HEK293 (cell line): ENCODE measurements around the gene IRF8.

Source experiments
- CTCF ChIA-PET: fragments of 350-600 bp; formaldehyde crosslinking; extraction: SDS; loops from one replicate; lab custom pipeline; 2021; ENCODE audit warnings: antibody characterized with exemption; lab: Yijun Ruan, JAX
- POLR2A ChIA-PET: fragments of 300-600 bp; formaldehyde crosslinking; extraction: SDS; loops from one replicate; lab custom pipeline; 2020; ENCODE audit warnings: antibody characterized with exemption, inconsistent platforms; lab: Yijun Ruan, JAX
- H3K27ac ChIP-seq: fragments of 200-500 bp; sonication (Bioruptor generic); 2 replicates; pipeline ENCODE4 v1.5.1; 2014; ENCODE audit warnings: low read depth, low read length, control low read depth, inconsistent platforms; ENCODE audit errors: extremely low read depth
- H3K36me3 ChIP-seq, 2 experiments: fragments of 200-500 bp in 1 of 2; sonication (Bioruptor generic) in 1 of 2; 1 replicate in 1 of 2; 2 replicates in 1 of 2; pipeline ENCODE4 v1.5.1; 2014 to 2017; ENCODE audit warnings: inconsistent platforms in 2 of 2, low read length in 2 of 2; ENCODE audit not compliant: control insufficient read depth in 2 of 2, insufficient read depth in 1 of 2
- H3K4me1 ChIP-seq: fragments of 200-500 bp; sonication (Bioruptor generic); 2 replicates; pipeline ENCODE4 v1.5.1; 2014; ENCODE audit warnings: mild to moderate bottlenecking, low read length, inconsistent platforms; ENCODE audit not compliant: control insufficient read depth, insufficient read depth
- H3K4me3 ChIP-seq: 2 replicates; pipeline ENCODE4 v1.5.1; 2011; ENCODE audit warnings: low read depth, mild to moderate bottlenecking, control low read depth, low read length, moderate library complexity
- H3K9me3 ChIP-seq: fragments of 200-500 bp; sonication (Bioruptor generic); 2 replicates; pipeline ENCODE4 v1.5.1; 2014; ENCODE audit warnings: low read depth, low read length, inconsistent platforms; ENCODE audit not compliant: control insufficient read depth, insufficient read depth
- GLI4 ChIP-seq: fragments of 450-650 bp; formaldehyde crosslinking; IDR thresholded peaks from 2 replicates; pipeline ENCODE4 v1.5.1; 2016; ENCODE audit warnings: missing biosample characterization, missing genetic modification characterization
- INSM2 ChIP-seq: fragments of 450-650 bp; formaldehyde crosslinking; IDR thresholded peaks from 2 replicates; pipeline ENCODE4 v1.5.1; 2016; ENCODE audit warnings: missing biosample characterization, missing genetic modification characterization
- MYNN ChIP-seq: fragments of 450-650 bp; formaldehyde crosslinking; IDR thresholded peaks from 2 replicates; pipeline ENCODE4 v1.5.1; 2016; ENCODE audit warnings: missing biosample characterization, missing genetic modification characterization, borderline replicate concordance
- MZF1 ChIP-seq: fragments of 450-650 bp; formaldehyde crosslinking; IDR thresholded peaks from 2 replicates; pipeline ENCODE4 v1.5.1; 2017; ENCODE audit warnings: missing biosample characterization, missing genetic modification characterization, borderline replicate concordance
- RBAK ChIP-seq: fragments of 450-650 bp; formaldehyde crosslinking; IDR thresholded peaks from 2 replicates; pipeline ENCODE4 v1.5.1; 2016; ENCODE audit warnings: missing biosample characterization, missing genetic modification characterization
- REST ChIP-seq: fragments of 450-650 bp; formaldehyde crosslinking; IDR thresholded peaks from 2 replicates; pipeline ENCODE4 v1.5.1; 2016; ENCODE audit warnings: missing biosample characterization, missing genetic modification characterization
- YY1 ChIP-seq: fragments of 450-650 bp; formaldehyde crosslinking; IDR thresholded peaks from 2 replicates; pipeline ENCODE4 v1.5.1; 2018; ENCODE audit warnings: missing biosample characterization, missing genetic modification characterization
- ZFHX2 ChIP-seq: fragments of 450-650 bp; formaldehyde crosslinking; conservative IDR thresholded peaks from 2 replicates; pipeline ENCODE4 v1.5.1; 2016; ENCODE audit warnings: missing biosample characterization, missing genetic modification characterization
- ZNF112 ChIP-seq: fragments of 450-650 bp; formaldehyde crosslinking; IDR thresholded peaks from 2 replicates; pipeline ENCODE4 v1.5.0; 2017; ENCODE audit warnings: missing biosample characterization, missing genetic modification characterization
- ZNF148 ChIP-seq: fragments of 450-650 bp; formaldehyde crosslinking; IDR thresholded peaks from 2 replicates; pipeline ENCODE4 v1.5.0; 2017; ENCODE audit warnings: missing biosample characterization, missing genetic modification characterization, borderline replicate concordance
- ZNF175 ChIP-seq: fragments of 450-650 bp; formaldehyde crosslinking; IDR thresholded peaks from 2 replicates; pipeline ENCODE4 v1.5.1; 2016; ENCODE audit warnings: missing biosample characterization, missing genetic modification characterization
- ZNF18 ChIP-seq: fragments of 450-650 bp; formaldehyde crosslinking; IDR thresholded peaks from 2 replicates; pipeline ENCODE4 v1.5.1; 2016; ENCODE audit warnings: missing biosample characterization, missing genetic modification characterization
- ZNF2 ChIP-seq: fragments of 450-650 bp; formaldehyde crosslinking; IDR thresholded peaks from 2 replicates; pipeline ENCODE4 v1.5.1; 2016; ENCODE audit warnings: missing biosample characterization, missing genetic modification characterization
- ZNF202 ChIP-seq: fragments of 450-650 bp; formaldehyde crosslinking; IDR thresholded peaks from 2 replicates; pipeline ENCODE4 v1.5.1; 2016; ENCODE audit warnings: missing biosample characterization, missing genetic modification characterization, borderline replicate concordance
- ZNF223 ChIP-seq: fragments of 450-650 bp; formaldehyde crosslinking; IDR thresholded peaks from 2 replicates; pipeline ENCODE4 v1.5.1; 2016; ENCODE audit warnings: missing biosample characterization, missing genetic modification characterization
- ZNF292 ChIP-seq: fragments of 450-650 bp; formaldehyde crosslinking; IDR thresholded peaks from 2 replicates; pipeline ENCODE4 v1.5.1; 2016; ENCODE audit warnings: low read depth, missing biosample characterization, missing genetic modification characterization, borderline replicate concordance
- ZNF324 ChIP-seq: fragments of 450-650 bp; formaldehyde crosslinking; IDR thresholded peaks from 2 replicates; pipeline ENCODE4 v1.5.1; 2016; ENCODE audit warnings: missing biosample characterization, missing genetic modification characterization
- ZNF341 ChIP-seq: fragments of 450-650 bp; formaldehyde crosslinking; IDR thresholded peaks from 2 replicates; pipeline ENCODE4; 2016; ENCODE audit warnings: low read depth, missing biosample characterization, missing genetic modification characterization
- ZNF366 ChIP-seq: fragments of 450-650 bp; formaldehyde crosslinking; conservative IDR thresholded peaks from 2 replicates; pipeline ENCODE4 v1.5.1; 2016; ENCODE audit warnings: missing biosample characterization, missing genetic modification characterization
- ZNF37A ChIP-seq: fragments of 450-650 bp; IDR thresholded peaks from 2 replicates; pipeline ENCODE4 v1.5.1; 2018; ENCODE audit warnings: missing biosample characterization, missing genetic modification characterization
- ZNF423 ChIP-seq: fragments of 450-650 bp; formaldehyde crosslinking; IDR thresholded peaks from 2 replicates; pipeline ENCODE4 v1.5.1; 2016; ENCODE audit warnings: missing biosample characterization, missing genetic modification characterization
- ZNF529 ChIP-seq: fragments of 450-650 bp; formaldehyde crosslinking; IDR thresholded peaks from 2 replicates; pipeline ENCODE4 v1.5.1; 2017; ENCODE audit warnings: missing genetic modification characterization, missing biosample characterization; ENCODE audit not compliant: insufficient replicate concordance
- ZNF544 ChIP-seq: fragments of 450-650 bp; formaldehyde crosslinking; IDR thresholded peaks from 2 replicates; pipeline ENCODE4 v1.5.0; 2017; ENCODE audit warnings: missing biosample characterization, missing genetic modification characterization
- ZNF561 ChIP-seq: fragments of 450-650 bp; IDR thresholded peaks from 2 replicates; pipeline ENCODE4 v1.5.1; 2018; ENCODE audit warnings: missing biosample characterization, missing genetic modification characterization, borderline replicate concordance
- ZNF654 ChIP-seq: fragments of 450-650 bp; formaldehyde crosslinking; IDR thresholded peaks from 2 replicates; pipeline ENCODE4 v1.5.1; 2016; ENCODE audit warnings: low read depth, missing biosample characterization, missing genetic modification characterization
- ZNF704 ChIP-seq: fragments of 450-650 bp; formaldehyde crosslinking; IDR thresholded peaks from 2 replicates; pipeline ENCODE4 v1.5.1; 2016; ENCODE audit warnings: missing biosample characterization, missing genetic modification characterization
- ZXDB ChIP-seq: fragments of 450-650 bp; formaldehyde crosslinking; IDR thresholded peaks from 2 replicates; pipeline ENCODE4 v1.5.1; 2016; ENCODE audit warnings: missing biosample characterization, missing genetic modification characterization

The IRF8 gene

GRCh38 chr16:85864965-85865364 lies 34.0 kb upstream of the IRF8 start:
- no peak for TF ChIP-seq MZF1
- no peak for TF ChIP-seq ZFHX2 (tag by site-specific recombination)
- no peak for TF ChIP-seq ZNF37A (tag by site-specific recombination)
- TF ChIP-seq REST (tag by site-specific recombination) = no peak
- no peak for TF ChIP-seq ZNF544
- no peak for TF ChIP-seq ZNF324
- TF ChIP-seq ZNF148 (tag by site-specific recombination) = no peak
- TF ChIP-seq ZNF112 (tag by site-specific recombination) = no peak
- TF ChIP-seq ZNF292 (tag by site-specific recombination) = no peak
- no peak for TF ChIP-seq ZNF423
- TF ChIP-seq RBAK (tag by site-specific recombination) = no peak
- no peak for TF ChIP-seq ZNF2
- TF ChIP-seq GLI4 (tag by site-specific recombination) = no peak
- no peak for TF ChIP-seq ZNF529 (tag by site-specific recombination)
- TF ChIP-seq ZNF175 = no peak
- no peak for TF ChIP-seq ZNF202 (tag by site-specific recombination)
- no peak for TF ChIP-seq YY1 (tag by site-specific recombination)
- Histone ChIP-seq H3K27ac (no peak overlapping the region), H3K4me3 (no peak overlapping the region), H3K9me3 (no peaks in the 10 kb centered on the region), H3K36me3 (no peaks in the 10 kb centered on the region), H3K4me1 (no peaks in the 10 kb centered on the region)
- ChIA-PET POLR2A (no interaction called here), CTCF (no interaction called here)

GRCh38 chr16:85867189-85867588 lies 31.8 kb upstream of the IRF8 start:
- TF ChIP-seq MYNN (no peak), ZNF341 (tag by site-specific recombination) (no peak), ZNF223 (tag by site-specific recombination) (no peak), INSM2 (no peak), ZNF704 (tag by site-specific recombination) (no peak), ZNF561 (tag by site-specific recombination) (no peak), ZXDB (tag by site-specific recombination) (no peak), ZNF654 (tag by site-specific recombination) (no peak), ZNF112 (tag by site-specific recombination) (no peak), ZNF18 (no peak), ZNF366 (tag by site-specific recombination) (no peak)
- TF ChIP-seq, all 188 proteins: peak for 0
- Histone ChIP-seq H3K4me1 (no peaks in the 10 kb centered on the region), H3K27ac (no peak overlapping the region), H3K4me3 (no peak overlapping the region), H3K9me3 (no peaks in the 10 kb centered on the region), H3K36me3 (no peaks in the 10 kb centered on the region)
- ChIA-PET POLR2A (no interaction called here), CTCF (interaction anchor here (0.6 to 1.7 kb wide), 2 partner anchors 46 to 56 kb away, joined by 3 to 5 read pairs; no protein-coding TSS in a partner anchor)
